ENCODE results near the gene U2SURP. TPM values are rescaled to one million over a fixed set of nuclear protein-coding genes. Genes with fewer than 3 reads are reported as not detected.
"Not testable (repeated sequence)": the region's sequence is repeated elsewhere in the genome, so short reads cannot be mapped to it uniquely, and the experiment has no call there.

Gene U2SURP
- total RNA-seq, 2 experiments from 2014 or later = 182 to 189 TPM

DNA sequence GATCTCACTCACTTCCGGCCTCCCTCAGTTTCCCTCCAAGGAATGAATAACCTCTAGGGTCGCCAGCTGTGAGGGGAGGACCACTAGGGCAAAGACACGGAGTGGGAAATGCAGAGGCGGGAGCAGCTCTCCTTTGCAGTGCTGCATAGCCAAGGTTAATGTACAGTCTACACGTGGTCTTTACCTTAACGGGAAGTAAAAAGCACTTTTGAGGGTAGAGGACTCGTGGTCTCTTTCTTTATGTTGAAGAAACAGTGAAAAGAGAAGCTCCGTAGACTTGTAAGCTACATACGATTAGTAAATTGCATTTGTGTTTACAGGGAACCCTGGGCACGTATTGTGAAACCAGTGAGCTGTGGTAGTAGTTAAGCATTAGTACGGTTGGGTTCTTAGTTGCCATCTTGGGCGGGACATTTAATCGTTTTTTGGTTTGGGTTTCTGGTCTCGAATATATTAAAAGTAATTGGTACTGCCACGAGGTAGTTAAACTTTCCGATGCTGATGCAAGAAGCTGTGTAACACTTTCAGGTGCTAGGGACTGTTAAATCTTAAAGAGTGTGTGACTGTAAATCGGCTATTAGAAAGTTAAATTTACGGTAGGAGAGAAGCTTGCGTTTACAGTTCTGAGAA lies 828 bp downstream of the U2SURP start:
- POLR2A ChIA-PET = interaction anchor here (0.7 to 2.5 kb wide), 4 partner anchors 15 to 732 kb away, joined by 3 to 15 read pairs (median 5); partner anchors contain the start of gene ATR

DNA sequence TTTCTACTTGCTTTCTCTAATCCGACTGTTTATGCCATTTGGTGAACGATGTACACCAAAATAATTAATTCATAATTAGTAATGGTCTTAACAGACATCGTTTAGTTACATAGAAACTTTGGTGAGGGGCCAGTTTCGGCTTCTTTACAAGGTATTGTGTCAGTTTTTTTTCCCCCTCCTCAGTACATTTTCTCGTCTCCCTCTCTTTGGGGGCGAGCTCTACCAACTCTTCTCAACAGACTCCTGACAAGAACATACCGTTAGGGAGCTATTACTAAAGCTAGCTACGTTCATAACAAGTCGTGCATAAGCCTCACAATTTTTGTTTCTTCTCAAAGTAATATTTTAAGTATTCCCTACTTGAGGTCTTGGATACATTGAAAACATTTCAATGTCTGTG lies 1.4 kb downstream of the U2SURP start:
- POLR2A ChIA-PET = interaction anchor here (2.5 kb wide), 1 partner anchor 424 kb away, joined by 15 read pairs; the partner anchor contains the start of gene ATR

More for the DNA sequence above, 828 bp downstream of the U2SURP start:
- CTCF ChIA-PET = interaction anchor here (1.5 kb wide), 1 partner anchor 8 kb away, joined by 6 read pairs; no protein-coding TSS in a partner anchor

GRCh38 chr3:143004823-143005222 lies 3.5 kb downstream of the U2SURP start:
- ChIA-PET CTCF (interaction anchor here (0.7 to 1.0 kb wide), 2 partner anchors 8 to 259 kb away, joined by 3 read pairs; no protein-coding TSS in a partner anchor), POLR2A (interaction anchor here (0.7 kb wide), 1 partner anchor 506 kb away, joined by 8 read pairs; no protein-coding TSS in a partner anchor)

More for the DNA sequence above, 1.4 kb downstream of the U2SURP start:
- CTCF ChIA-PET = interaction anchor here (0.7 to 0.8 kb wide), 2 partner anchors 8 to 37 kb away, joined by 3 to 6 read pairs; no protein-coding TSS in a partner anchor

DNA sequence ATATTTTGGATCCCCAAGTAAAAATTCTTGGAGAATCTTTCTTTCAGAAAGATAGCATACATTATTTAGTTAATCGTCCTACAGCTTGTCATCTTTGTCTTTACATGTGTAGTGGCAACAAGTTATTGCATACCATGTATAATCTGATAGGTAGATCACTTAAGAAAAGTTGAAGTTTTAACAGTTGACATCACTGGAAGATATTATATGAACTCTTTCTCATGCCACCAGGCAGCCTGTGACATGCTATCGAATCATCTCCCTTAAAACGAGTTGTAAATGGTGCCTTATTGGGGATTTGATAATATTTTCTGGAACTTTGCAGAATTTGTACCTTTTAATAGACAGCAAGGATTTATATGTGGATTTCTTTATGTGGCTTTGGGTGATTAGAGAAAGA lies 8.7 kb downstream of the U2SURP start:
- POLR2A ChIA-PET = no interaction called here
- CTCF ChIA-PET = interaction anchor here (1.7 kb wide), 1 partner anchor 8 kb away, joined by 6 read pairs; the partner anchor contains the start of gene U2SURP

DNA sequence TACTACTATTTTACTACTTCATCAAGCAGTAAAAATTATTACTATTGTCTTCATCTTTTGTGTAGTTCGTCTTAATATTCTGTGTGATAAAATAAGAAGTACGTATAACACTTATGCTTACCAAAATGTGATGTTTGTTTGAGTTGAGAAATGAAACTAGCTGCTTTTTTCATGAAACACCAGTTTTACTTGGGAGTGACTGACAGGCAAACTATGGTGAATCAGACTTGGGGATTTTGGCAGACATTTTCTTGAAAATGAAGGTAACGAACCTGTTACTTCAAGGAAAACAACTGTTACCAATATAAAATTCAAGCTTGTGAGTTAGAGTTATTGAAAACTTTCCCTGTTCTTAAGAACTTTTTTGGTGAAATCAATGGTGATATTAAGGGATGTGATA lies 10.3 kb downstream of the U2SURP start:
- CTCF ChIA-PET = interaction anchor here (0.6 kb wide), 1 partner anchor 419 kb away, joined by 3 read pairs; no protein-coding TSS in a partner anchor
- POLR2A ChIA-PET = no interaction called here

- ChIA-PET CTCF (interaction anchor here (1.0 kb wide), 1 partner anchor 17 kb away, joined by 4 read pairs; no protein-coding TSS in a partner anchor), POLR2A (no interaction called here)
Observed at GRCh38 chr3:143014921-143015320, 13.6 kb downstream of the U2SURP start.

GRCh38 chr3:143016321-143016972 lies 15.1 kb downstream of the U2SURP start:
- CTCF ChIA-PET = no interaction called here
- POLR2A ChIA-PET = no interaction called here

GRCh38 chr3:143024351-143024960 lies 23.1 kb downstream of the U2SURP start:
- CTCF ChIA-PET = no interaction called here
- POLR2A ChIA-PET = no interaction called here

DNA sequence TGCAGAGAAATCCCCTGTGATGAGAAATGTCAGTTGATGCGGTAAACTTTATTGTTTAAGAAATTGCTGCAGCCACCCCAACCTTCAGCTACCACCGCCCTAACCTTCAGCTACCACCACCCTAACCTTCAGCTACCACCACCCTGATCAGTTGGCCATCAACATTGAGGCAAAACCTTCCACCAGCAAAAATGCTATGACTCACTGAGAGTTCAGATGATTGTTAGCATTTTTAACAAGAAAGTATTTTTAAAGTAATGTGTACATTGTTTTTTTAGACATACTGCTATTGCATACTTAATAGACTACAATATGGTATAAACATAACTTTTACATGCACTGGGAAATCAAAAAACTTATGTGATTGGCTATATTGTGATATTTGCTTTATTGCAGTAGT lies 30.0 kb downstream of the U2SURP start:
- CTCF ChIA-PET = no interaction called here
- POLR2A ChIA-PET = no interaction called here

GRCh38 chr3:143031796-143032387 lies 30.5 kb downstream of the U2SURP start:
- CTCF ChIA-PET = not testable (repeated sequence)

DNA sequence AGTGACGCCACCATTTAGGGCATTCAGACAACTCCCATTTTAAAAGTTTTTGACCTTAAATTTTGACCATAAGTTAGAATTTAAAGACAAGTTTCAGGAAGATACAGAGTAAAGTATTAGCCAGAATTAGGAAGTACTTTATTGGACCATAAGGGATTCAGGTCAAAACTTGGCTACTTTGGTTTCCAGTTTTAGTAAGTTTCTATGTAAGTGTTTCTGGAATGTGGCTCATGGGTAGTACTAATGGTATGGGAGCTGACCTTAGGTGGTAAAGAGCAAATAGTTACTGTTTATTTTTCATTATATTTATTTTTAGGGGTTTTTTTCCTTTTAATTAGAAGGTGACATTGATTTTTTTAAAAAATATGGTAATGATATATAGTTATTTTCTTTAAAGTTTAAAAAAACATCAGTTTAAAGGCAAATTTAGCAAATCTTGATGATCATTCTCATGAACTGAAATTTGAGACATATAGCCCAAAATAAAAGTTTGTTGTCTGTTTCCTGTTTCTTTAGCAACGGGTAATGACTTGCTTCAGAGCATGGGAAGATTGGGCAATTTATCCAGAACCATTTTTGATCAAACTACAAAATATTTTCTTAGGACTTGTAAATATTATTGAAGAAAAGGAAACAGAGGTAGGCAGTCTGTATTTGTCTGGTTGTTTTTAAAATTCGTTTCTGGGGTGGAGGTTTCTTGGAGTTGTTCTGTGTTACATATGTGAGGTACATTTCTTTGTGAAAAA lies 34.3 kb downstream of the U2SURP start:
- POLR2A ChIA-PET = no interaction called here
- CTCF ChIA-PET = no interaction called here

More at GRCh38 chr3:143031796-143032387, 30.5 kb downstream of the U2SURP start:
- POLR2A ChIA-PET = not testable (repeated sequence)

GRCh38 chr3:143036557-143036956 lies 35.2 kb downstream of the U2SURP start:
- ChIA-PET POLR2A (no interaction called here), CTCF (no interaction called here)

GRCh38 chr3:143037867-143038266 lies 36.5 kb downstream of the U2SURP start:
- ChIA-PET POLR2A (no interaction called here), CTCF (no interaction called here)

DNA sequence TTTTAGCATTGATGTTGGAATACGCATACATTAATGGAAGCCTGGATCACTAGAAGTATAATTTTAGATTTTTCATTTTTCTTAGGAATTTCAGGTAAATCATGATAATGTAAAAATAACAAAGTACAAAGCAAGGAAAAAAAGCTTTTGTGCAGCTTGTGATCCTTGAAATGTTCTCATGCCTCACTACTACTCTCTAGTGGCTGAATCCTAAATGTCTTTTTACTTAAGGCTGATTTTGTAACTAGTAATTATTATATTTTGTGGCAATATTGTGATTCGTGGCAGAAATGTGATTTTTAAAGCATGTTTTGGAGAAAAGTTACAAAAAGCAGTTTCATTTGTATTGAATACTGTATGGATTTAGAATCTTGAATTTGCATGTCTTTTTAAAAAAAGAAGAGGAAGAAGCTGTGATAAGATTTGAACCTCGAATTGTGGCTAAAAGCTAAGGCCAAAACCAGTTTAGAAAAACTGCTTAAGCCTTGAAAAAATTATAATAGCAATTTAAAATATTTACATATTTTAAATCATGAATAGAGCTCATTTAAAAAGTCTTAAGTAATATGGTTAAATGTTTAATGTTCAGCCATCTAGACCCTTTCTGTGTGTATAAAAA lies 39.0 kb downstream of the U2SURP start:
- ChIA-PET CTCF (interaction anchor here (0.6 to 1.1 kb wide), 2 partner anchors 34 to 37 kb away, joined by 3 to 6 read pairs; no protein-coding TSS in a partner anchor), POLR2A (no interaction called here)

DNA sequence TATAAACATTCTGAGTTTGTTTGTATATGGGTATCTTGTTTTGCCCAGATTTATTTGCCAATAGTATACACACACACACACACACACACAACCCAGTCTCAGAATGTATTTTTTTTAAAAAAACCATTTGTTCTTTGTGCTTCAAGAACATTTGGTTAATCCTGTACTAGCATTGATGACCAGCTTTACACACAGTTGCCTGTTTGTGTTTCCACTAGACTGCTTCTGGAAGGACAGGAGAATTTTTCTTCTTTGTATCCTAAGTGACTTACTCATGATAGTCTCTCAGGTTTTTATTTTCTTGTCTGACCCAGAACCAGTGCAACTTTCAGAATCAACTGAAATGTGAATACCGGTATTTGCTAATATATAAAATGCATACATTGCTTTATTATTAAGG lies 40.5 kb downstream of the U2SURP start:
- ChIA-PET CTCF (no interaction called here), POLR2A (no interaction called here)

DNA sequence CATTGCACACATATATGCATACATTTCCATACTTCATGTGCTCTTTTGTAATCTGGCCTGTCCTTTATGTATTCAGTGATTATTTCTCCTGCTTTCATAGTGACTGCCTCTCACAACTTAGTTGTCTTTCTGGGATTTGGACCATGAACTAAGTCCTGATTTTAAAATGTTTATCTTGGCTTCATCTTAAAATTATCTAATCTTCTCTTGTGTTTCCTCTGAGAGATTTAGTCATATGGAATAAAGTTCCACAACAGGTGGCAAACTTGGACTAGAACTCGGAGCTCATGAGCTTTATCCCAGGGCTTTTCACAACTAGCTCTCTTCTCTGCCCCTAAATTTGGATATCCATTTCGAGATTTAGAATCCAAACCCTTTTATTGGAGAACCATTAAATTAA lies 44.3 kb downstream of the U2SURP start:
- ChIA-PET POLR2A (interaction anchor here (0.6 kb wide), 1 partner anchor 865 kb away, joined by 6 read pairs; no protein-coding TSS in a partner anchor), CTCF (interaction anchor here (0.5 kb wide), 1 partner anchor 100 kb away, joined by 3 read pairs; no protein-coding TSS in a partner anchor)

DNA sequence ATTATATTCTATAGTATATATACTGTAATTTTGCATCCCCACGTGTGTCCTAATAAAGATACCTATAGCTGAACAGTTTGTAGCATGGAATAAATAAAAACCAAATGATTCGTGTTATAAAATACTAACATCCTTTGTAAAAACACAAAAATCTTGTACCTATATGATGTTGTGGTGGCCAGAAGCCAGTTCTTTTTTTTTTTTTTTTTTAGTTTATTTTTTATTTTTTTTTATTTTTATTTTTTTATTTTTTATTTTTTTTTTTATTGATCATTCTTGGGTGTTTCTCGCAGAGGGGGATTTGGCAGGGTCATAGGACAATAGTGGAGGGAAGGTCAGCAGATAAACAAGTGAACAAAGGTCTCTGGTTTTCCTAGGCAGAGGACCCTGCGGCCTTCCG lies 44.7 kb downstream of the U2SURP start:
- ChIA-PET POLR2A (interaction anchor here (0.6 kb wide), 1 partner anchor 865 kb away, joined by 6 read pairs; no protein-coding TSS in a partner anchor), CTCF (interaction anchor here (0.5 kb wide), 1 partner anchor 100 kb away, joined by 3 read pairs; no protein-coding TSS in a partner anchor)

DNA sequence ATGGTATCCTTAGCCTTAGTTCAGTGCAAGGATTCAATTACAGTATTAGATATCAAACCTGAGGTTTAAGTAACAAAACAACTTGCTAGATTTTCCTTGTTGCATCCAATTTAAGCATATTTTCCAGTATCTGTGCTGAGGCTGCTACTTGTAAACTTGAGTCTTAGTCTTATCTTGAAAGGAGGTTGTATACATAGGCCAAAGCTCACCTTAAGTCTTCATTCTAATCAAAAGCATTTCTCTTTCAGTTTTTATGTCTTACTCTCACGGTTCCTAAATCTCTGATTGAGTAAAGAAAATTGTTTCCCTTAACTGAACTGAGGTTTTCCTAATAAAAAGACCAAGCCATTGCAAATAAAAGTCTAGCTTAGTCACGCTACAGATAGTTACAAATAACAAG lies 52.6 kb downstream of the U2SURP start:
- ChIA-PET POLR2A (no interaction called here), CTCF (interaction anchor here (1.0 to 1.1 kb wide), 2 partner anchors 47 to 232 kb away, joined by 3 read pairs; no protein-coding TSS in a partner anchor)

DNA sequence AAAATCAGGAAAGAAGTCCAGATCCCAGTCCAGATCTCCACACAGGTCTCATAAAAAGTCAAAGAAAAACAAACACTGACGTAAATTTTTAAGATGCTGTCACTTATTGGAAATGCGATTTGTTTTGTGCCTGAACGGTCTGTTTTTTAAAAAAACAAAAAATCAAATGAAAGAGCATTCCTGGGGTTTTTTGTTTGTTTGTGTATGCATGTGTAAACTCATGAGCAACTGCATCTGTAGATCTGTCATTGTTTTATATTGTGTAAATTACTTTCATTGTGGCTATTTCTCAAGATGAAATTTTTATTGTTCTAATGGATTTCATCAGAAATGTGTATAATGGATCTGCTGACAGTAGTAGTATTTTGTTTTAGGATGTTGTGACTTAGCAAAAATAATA lies 55.0 kb downstream of the U2SURP start:
- CTCF ChIA-PET = no interaction called here
- POLR2A ChIA-PET = no interaction called here
